GM18907 (cell line): Measurements from ENCODE around the gene ANHX.
"Not testable (repeated sequence)": the region's sequence is repeated elsewhere in the genome, so short reads cannot be mapped to it uniquely, and the experiment has no call there.

ENCODE experiments used
- ATAC-seq: cut with Tn5 transposase; IDR thresholded peaks from one replicate; pipeline ENCODE4 v1.9.1; 2021; ENCODE audit warnings: mild to moderate bottlenecking, moderate library complexity; ENCODE audit not compliant: unreplicated experiment

Gene ANHX

DNA sequence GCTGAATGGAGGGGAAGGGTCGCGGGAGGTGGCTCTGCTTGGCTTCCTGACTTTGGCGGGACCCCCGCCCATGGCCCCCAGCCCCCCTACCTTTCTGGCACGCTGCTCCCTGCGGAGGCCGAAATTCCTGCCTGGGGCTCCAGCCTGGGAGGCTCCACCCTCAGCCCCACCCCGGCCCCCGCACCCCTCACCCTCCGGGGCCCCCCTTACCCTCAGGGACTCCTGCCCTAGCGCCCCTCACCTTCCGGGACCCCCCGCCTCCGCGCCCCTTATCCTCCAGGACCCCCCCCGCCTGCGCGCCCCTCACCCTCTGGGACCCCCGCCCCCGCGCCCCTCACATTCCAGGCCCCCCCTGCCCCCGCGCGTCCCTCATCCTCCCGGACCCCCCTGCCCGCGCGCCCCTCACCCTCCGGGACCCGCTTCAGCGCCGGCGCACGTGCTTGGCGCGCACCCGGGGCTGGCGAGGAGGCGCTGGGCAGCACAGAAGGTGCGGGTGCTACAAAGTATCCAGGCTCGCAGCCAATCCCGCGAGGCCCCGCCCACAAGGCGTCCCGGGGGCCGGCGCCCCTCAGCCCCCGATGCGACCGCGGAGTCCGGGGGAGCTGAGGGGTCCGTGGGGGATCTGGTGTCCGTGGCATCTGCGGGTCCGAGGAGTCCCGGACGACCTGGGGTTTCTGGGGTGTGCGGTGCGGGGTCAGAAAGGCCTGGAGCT is at the start of gene ANHX:
ANHX (minus strand) TSS at position 477 of the 712 bp plus-strand sequence. CDS start 1,521 bp downstream, outside the sequence.
- no peak for ATAC-seq

DNA sequence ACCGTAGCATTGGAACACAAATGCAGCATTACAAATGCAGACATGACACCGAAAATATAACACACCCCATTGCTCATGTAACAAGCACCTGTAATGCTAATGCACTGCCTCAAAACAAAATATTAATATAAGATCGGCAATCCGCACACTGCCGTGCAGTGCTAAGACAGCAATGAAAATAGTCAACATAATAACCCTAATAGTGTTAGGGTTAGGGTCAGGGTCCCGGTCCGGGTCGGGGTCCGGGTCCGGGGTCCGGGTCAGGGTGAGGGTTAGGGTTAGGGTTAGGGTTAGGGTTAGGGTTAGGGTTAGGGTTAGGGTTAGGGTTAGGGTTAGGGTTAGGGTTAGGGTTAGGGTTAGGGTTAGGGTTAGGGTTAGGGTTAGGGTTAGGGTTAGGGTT is 29.0 kb upstream of the ANHX start:
- not testable (repeated sequence) for ATAC-seq

DNA sequence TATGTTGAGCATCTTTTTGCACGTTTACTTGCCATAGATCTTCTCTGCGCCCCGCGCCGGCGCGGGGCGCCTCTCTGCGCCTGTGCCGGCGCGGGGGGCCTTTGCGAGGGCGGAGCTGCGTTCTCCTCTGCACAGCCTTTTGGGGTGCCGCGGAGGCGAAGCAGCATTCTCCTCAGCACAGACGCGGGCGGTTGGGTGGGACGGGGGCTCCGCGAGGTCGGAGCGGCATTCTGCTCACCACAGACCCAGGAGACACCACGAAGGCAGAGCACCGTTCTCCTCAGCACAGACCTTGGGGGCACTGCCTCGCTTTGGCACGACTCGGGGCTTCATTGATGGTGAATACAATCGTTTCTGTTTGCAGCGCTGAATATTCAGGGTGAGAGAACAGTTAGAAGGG is 28.5 kb upstream of the ANHX start:
- ATAC-seq: no peak

DNA sequence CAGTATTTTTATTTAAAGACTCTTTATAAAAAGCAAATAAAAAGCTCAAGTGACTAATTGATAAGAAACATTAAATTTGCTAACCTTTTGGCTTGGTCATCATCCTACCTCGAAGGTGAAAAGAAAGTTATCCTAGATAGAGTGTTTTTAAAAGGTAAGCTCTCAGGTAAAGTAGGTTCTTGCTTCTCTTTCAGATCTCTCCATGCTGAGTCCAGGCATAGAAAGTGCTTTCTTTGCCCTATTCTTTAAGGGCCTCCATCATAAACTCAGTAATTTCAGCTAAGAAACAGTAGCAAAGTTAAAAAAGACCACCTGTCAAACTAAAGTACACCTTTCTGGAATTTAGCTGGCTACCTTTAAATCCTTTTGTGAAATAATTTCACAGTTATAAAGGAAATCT is 20.6 kb upstream of the ANHX start:
- no peak for ATAC-seq

DNA sequence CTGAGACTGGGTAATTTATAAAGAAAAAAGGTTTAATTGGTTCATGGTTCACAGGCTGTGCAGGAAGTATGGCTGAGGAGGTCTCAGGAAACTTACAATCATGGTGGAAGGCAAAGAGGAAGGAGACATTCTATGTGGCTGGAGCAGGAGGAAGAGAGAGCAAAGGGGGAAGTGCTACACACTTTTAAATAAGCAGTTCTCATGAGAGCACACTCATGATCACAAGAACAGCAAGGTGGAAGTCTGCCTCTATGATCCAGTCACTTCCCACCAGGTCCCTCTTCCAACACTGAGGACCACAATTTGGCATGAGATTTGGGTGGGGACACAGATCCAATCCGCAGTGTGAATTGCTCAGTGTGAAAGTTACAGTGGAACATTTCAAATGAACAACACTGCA is 20.2 kb upstream of the ANHX start:
- ATAC-seq: not testable (repeated sequence)

DNA sequence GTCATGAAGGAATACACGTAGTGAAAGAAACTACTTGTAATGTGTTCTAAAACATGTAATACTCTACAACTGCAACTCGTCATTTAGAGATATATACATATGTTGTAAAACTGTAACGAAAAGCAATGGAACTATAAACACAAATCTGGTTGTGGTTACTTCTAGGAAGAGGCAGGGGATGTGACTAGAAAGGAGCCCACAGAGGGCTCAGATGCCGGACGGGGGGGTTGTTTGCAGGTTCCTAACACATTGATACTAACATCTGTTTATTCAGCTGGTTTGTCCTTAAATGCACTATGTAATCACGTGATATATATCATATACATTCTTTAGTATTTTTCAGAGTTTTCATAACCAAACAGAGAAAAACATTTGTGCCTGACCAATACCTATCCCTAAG is 16.1 kb upstream of the ANHX start:
- no peak for ATAC-seq

DNA sequence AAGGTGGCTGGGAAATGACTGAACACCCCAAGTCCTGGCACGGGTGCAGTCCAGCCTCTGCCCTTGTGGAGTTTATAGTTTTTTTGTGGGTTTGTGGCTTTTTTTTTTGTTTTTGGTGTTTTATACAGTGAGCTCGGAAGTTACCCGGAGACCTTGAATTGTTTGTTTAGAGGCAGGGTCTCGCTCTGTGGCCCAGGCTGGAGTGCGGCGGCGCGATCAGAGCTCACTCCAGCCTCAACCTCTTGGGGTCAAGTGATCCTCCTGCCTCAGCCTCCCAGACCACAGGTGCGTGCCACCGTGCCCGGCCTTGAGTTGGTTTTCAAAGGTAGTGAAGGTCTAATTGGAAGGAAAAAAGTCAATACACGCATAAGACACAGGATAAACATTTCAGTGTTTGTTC is 879 bp upstream of the ANHX start:
- ATAC-seq: no peak

DNA sequence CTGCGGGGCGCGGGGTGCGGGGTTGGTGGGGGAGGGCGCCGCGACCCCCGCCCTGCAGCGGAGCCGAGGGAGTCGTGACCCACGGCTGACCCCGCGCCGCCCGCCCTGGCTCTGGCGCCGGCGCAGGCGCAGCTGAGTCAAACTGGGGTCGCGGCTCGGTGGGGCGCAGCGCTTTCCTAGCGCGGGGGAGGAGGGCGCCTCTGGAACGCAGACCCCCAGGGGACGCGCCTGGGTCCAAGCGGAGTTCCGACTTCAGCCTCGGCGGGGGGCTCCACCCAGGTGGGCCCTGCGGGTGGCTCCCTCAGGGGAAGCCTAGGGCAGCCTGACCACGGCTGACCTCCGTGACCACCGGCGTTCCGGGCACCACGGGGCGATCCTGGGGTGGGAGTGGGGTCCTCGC is 467 bp upstream of the ANHX start:
- no peak for ATAC-seq

DNA sequence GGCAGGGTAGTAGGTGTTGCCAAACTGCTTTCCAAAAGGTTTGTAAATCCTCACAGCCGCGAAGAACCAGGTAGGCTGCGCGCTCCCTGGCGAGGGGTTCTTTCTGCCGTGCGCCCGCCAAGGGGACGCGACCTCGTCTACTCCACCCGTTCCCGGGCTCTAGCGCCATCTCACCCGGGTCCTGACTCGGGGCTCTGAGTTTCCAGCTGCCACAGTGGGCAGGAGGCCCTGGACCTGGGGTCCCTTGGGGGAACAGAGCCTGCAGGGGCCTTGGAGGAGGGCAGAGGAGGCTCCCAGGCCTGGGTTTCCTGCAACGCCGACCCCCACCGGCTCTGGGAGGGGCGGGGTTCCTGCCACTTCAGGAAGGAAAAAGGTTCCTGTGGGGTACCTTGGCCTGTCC is 706 bp downstream of the ANHX start:
- no peak for ATAC-seq

DNA sequence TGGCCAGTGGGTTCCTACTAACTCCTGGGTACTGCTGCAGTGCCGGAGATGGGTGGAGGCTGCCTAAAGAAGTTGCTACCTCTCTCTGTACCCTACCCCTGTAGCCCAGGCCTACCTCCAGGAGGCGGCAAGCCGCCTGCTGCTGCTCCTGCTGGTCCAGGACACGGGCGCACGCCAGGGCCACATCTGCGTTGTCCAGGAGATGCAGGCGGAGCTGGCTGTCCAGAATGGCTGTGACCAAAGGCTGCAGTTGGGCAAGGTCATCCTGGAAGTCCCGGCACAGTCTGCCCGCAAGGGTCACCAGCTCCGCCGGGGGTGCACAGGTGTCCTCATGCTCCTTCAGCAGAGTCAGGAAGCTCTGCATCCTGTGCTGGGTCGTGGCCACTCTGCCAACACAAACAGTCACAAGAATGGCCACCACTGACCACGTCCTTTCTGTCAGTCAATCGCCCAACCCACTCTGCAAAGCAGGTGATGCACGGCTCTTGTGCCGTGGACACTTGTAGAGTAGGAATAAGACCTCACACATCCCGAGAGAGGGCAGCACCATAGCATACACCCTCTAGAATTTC is 1.6 kb downstream of the ANHX start:
- ATAC-seq: no peak

DNA sequence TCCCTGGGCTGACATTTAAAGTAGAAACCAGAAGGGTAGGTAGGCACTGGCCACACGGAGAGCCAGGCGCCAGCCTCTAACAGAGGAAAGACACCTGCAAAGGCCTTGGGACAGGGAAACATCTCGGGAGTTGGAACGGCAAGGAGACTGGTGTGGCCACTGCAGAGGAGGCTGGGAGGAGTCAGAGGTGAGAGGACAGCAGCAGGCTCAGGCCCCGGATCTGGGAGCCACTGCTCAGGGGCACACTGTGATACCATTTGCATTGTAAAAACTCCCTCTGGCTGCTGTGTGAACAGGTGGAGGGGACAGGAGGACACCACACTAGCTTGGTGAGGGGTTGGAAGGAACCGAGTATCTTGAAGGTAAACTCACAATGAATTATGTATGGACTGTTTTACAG is 2.7 kb downstream of the ANHX start:
- no peak for ATAC-seq

DNA sequence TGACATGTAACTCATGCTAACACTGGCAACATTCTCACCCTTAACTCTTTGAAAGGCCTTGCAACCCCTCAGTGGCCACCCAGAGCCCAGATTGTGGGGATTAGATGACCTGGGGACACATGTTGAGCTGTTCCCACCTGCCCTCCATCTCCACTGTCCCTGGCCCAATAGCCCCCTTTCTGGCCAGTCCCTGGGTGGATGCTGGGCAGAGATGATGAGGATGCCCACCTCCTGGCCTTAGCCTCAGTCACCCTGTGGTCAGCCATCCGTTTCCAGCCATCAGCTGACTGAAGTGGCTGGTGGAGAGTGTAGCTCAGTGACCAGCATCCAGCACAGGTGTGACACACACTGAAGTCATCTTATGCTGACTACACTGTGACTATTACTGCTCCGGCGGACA is 4.7 kb downstream of the ANHX start:
- no peak for ATAC-seq

DNA sequence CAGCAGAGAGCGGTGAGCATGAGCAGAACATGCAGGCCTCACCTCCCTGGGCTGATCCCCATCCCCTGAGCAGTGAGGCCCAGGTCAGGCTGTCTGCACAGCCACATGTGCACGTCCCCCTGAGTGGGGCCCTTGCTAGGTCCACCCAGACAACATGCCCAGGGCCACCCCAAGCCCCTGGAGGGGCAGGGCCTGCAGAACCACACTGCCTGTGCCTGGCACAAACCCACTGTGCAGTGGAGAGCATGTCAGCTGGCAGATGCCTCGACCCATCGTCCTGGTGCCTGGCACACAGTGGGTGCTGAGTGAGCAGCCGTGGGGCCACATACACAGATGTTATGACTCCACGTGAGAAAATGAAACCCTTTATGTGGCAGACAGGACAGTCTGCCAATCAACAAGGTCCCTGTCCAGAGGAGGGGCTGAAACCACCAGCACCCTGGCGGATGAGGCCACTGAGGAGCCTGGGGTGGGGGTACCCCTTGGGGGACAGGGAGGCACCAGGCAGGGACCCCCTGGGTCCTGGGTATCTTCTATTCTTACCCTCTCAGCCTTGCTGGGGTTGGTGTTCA is 8.3 kb downstream of the ANHX start:
- no peak for ATAC-seq

DNA sequence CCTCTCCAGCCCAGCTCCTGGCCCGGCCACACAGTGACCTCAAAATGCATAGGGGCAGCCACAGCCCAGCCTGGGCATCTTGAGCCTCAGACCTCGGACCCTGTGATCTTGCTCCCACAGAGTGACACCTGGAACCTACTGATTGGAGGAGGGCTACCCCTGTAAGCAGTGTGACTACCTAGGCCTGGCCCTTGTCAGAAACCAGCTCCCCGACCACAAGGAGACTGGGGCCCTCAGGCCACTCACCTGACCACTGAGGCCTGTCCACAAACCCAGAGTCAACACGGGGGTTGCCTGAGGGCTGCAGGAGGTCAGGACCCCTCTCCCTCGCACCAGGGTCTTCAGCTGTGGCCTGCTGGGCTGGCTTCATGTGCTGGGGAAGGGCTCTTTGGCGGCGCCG is 9.0 kb downstream of the ANHX start:
- no peak for ATAC-seq

DNA sequence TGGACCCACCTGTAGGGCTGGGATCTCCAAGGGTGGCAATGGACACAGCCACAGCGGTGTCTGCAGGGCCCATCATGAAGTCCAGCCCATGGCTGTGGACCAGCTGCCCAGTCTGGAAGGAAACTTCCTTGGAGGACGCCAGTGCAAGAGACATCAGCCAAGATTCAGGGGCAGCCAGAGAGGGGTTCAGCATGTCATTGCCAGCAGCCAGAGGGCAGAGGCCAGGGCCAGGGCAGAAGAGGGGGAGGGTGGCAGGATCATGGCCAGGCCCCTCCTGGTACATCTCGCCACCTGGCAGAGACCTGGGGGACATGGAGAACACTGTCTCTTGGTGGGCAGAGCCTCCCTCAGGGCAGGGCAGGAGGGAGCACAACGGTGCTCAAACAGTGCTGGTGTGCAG is 10.2 kb downstream of the ANHX start:
- no peak for ATAC-seq

DNA sequence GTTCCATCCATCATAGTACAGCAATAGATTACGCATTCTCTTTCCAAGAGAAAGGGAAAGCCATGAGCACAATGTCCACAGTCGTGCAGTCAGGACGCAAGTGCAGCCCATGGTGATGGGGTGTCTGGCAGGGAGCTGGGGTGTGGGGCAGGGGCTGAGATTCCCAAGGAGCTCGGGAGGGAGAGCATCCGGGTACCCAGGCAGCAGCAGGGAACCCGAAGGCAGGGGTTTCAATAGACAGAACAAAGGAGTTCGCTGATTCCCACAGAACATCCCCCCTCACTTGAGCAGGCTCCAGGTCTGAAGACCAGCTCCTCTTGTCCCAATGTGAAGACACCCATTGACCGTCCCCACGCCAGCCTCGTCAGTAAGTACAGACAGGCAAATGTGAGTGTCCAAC is 13.5 kb downstream of the ANHX start:
- ATAC-seq: no peak

DNA sequence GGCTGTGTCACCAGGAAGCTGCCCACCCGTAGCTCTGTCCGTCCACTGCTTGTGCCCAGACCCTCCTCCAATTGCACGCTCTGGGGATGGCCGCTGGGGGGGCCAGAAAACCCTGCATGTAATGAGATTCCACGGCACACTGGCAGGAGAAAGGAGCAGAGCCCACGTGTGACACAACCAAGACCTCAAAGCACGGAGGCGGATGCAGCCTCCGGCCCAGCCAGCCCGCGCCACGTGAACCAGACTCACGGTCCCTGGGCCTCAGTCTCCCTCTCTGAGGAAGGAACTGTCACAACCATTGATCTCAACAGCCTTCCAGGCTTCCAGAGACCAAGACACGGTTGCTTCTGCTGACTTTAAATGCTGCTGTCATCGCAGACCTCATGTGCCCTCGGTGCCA is 14.4 kb downstream of the ANHX start:
- ATAC-seq: no peak

DNA sequence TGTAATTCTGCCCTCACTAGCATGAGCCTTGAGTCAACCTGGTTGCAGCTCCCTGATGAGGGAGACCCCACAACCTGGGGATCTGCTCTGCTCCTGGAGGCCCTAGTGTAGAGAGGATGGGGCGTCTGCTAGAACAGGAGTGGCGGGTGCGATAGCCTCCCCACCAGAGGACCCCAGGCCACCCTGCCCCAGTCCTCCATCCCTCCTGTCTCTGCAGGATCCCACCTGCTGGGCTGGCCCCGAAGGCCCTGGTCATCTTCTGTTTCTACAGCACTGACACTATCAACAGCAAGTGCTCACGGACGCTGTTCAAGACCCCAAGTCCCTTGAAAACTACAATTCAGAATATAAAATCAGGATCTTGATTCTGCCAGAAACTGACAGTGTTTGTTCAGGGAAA is 15.2 kb downstream of the ANHX start:
- no peak for ATAC-seq

DNA sequence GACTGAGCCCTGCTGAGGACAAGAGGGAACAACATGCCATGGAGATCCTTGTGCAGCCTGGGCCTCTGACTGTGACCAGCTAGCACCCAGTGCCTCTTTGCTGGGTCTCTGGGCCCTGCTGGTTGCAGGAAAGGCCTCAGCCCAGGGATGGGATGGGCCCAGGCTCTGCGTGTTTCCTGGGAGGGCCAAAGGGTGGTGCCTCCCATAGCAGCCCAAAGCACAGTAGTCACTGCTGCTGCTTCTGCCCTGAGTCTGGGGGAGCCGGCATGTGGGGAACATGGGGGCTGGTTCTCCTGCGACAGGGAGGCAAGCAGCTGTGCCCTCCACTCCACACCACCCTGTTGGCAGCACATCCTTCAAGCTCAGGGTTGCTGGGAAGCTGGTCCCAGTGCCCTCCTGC is 18.5 kb downstream of the ANHX start:
- no peak for ATAC-seq

DNA sequence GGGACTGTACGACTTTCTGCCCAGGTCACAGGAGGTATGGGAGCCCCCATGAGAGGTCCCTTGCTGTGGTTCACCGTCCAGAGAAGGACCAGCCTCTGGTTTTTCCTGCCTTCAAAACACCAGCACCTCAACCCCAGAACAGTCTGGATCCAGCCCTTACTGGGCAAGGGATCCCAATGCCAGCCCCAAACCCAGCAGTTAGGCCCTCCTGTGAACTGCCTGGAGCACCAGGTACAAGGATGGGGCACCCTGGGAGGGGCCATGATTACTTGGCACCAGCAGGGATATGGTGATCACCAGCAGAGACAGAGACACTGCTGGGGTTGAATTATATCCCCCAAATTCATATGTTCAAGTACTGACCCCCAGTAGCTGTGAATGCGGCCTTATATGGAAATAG is 20.0 kb downstream of the ANHX start:
- ATAC-seq: no peak

DNA sequence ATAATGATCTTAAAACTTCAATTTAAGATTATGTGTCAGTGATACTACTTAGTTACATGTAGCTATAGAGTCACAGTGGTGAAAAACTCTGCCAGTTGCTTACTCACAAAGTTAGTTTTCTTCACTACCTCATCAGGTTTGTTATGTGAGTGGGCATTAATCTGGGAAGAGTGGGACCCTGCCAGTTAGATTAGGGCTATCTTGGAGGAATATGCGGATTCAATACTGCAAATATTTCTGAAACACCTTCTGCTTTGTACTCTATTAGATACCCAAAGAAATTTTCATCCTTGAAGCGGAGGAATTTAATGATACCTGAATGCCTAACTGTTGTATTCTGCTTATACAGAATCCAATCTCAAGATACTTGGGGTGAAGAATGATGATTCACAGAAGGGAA is 29.3 kb downstream of the ANHX start:
- no peak for ATAC-seq

DNA sequence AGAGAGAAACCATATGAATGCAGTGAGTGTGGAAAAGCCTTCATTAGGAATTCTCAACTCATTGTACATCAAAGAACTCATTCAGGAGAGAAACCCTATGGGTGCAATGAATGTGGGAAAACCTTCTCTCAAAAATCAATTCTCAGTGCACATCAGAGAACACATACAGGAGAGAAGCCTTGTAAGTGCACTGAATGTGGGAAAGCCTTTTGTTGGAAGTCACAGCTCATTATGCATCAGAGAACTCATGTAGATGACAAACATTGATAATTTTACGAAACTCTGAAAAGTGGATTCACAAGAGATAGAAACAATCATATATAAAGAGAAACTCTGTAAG is 31.4 kb downstream of the ANHX start:
- ATAC-seq: no peak
